Tongue (tissue), 2 donors: ENCODE measurements around the gene NAXD. TPM values are rescaled to one million over a fixed set of nuclear protein-coding genes. Genes with fewer than 3 reads are reported as not detected.
"Not testable (repeated sequence)": the region's sequence is repeated elsewhere in the genome, so short reads cannot be mapped to it uniquely, and the experiment has no call there.

Experiments
- DNase-seq: peaks from one replicate; pipeline ENCODE4 v3.0.0-alpha.2; 2015
- total RNA-seq: library from RNA; depleted of rRNA; stranded (reverse); fragments of >200 nt; gene quantifications from one replicate; pipeline ENCODE4 v1.2.3, GENCODE V29; 2014

Gene NAXD
- total RNA-seq, 1 donor from 2014 or later, result 21.4 TPM

GRCh38 chr13:110597041-110597689 is 18.2 kb upstream of the NAXD start:
- no peak for DNase-seq

- DNase-seq, result no peak
Measured at GRCh38 chr13:110600261-110600819, 15.0 kb upstream of the NAXD start.

- no peak for DNase-seq
Measured at GRCh38 chr13:110600980-110601379, 14.4 kb upstream of the NAXD start.

- DNase-seq, result no peak
Measured at GRCh38 chr13:110605132-110605531, 10.2 kb upstream of the NAXD start.

GRCh38 chr13:110606281-110606680 is 9.1 kb upstream of the NAXD start:
- not testable (repeated sequence) for DNase-seq

- DNase-seq, result no peak
Measured at GRCh38 chr13:110607675-110608224, 7.6 kb upstream of the NAXD start.

GRCh38 chr13:110610955-110611595 is 4.3 kb upstream of the NAXD start:
- DNase-seq, result no peak

- no peak for DNase-seq
Measured at GRCh38 chr13:110615005-110615321, 382 bp upstream of the NAXD start.

- DNase-seq, result peak; percentile 26
Measured at GRCh38 chr13:110616103-110617101, 1.1 kb downstream of the NAXD start.

GRCh38 chr13:110617321-110618072 is 2.2 kb downstream of the NAXD start:
- DNase-seq, result peak; percentile 61

GRCh38 chr13:110618167-110618566 is 2.8 kb downstream of the NAXD start:
- no peak for DNase-seq

GRCh38 chr13:110618780-110619179 is 3.4 kb downstream of the NAXD start:
- DNase-seq, result no peak

- DNase-seq, result no peak
Measured at GRCh38 chr13:110620596-110620995, 5.3 kb downstream of the NAXD start.

GRCh38 chr13:110624766-110625756 is 9.7 kb downstream of the NAXD start:
- no peak for DNase-seq

- DNase-seq, result no peak
Measured at GRCh38 chr13:110625771-110626321, 10.5 kb downstream of the NAXD start.

- no peak for DNase-seq
Measured at GRCh38 chr13:110626521-110626920, 11.2 kb downstream of the NAXD start.

- no peak for DNase-seq
Measured at GRCh38 chr13:110627351-110627750, 12.0 kb downstream of the NAXD start.

GRCh38 chr13:110627761-110628476 is 12.6 kb downstream of the NAXD start:
- no peak for DNase-seq

GRCh38 chr13:110628477-110628793 is 13.1 kb downstream of the NAXD start:
- DNase-seq, result no peak
